GM12864 (cell line): ENCODE measurements around the gene HOXA1.
A peak's percentile ranks its signal among the peaks of the same experiment; 100 is the strongest.

Source experiments
- DNase-seq: peaks from one replicate; pipeline ENCODE4 v3.0.0-alpha.2; 2011; ENCODE audit warnings: low read depth
- H3K4me3 ChIP-seq: 2 replicates; pipeline ENCODE4 v1.5.1; 2011; ENCODE audit warnings: mild to moderate bottlenecking, low read depth, low read length, control low read depth
- CTCF ChIP-seq: IDR thresholded peaks from 2 replicates; pipeline ENCODE4 v1.5.1; 2011; ENCODE audit warnings: low read depth, mild to moderate bottlenecking, moderate library complexity, low read length, control low read depth, inconsistent platforms; ENCODE audit errors: missing control alignments

The HOXA1 gene

GRCh38 chr7:27095897-27096767 lies at the start of gene HOXA1:
HOXA1 (minus strand) TSS chr7:27096000; CDS start chr7:27095912, 88 bp downstream.
- no peak for TF ChIP-seq CTCF
- peak; percentile 53 for DNase-seq
- peak within 1 kb of the TSS; percentile 82 for H3K4me3 ChIP-seq

- no peak for TF ChIP-seq CTCF
- H3K4me3 ChIP-seq: no peak overlapping the region
- DNase-seq: no peak
Observed at GRCh38 chr7:27145165-27145913, 49.5 kb upstream of the HOXA1 start.

DNA sequence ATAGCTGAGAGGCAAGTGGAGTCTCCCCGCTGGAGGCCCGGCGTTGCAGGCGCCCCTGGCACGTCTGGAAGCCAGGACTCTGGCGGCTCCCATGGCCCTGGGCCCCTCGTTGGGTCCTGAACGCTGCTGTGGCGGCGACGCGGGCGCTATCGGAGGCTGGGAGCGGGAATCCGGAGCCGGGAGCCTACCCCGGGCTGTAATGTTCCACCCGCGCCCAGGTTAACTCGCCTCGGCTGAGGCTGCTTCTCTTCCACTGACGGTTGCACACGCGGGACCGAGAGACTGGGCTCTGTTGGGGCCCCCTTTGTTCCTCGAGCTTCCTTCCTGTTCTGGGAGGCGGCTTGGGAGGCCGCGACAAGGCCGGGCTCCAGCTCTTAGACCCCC lies 49.0 kb upstream of the HOXA1 start:
- no peak overlapping the region for H3K4me3 ChIP-seq
- DNase-seq: no peak
- TF ChIP-seq CTCF: no peak

DNA sequence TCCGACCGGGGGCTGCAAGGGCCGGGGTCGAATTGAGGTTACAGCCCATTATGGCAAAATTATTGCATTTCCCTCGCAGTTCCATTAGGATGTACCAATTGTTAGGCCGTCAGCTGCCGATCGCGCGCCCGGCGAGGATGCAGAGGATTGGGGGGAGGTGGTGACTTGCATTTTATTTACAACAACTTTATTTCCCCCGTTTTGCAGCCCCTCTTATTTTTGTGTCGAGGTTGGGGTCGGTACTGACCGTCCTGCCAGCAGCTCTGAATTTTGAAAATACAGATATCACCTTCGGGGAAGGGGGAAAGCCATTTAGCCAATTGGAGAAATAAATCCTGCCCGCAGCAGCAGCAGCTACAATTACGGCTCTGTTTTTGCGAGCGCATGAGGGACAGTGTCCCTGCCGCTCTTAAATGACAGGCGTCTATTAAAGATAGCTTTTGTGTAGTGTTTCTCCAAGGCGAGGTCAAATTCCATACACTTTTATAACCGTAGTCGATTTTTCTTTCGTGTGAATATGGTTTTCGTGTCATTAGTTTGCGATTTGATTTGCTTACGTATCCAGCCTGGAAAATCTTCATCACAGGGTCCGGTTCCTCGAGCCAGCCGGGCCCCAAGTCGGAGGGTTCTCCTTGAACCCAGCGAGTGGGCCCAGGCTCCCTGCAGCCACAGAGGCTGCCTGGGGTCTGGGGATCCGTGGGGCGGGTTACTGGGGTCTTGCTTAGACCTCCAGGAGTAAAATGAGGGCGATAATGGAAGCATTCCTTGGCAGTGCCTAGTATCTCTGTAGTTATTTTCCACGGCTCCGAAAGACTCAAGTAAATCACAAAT lies 48.4 kb upstream of the HOXA1 start:
- DNase-seq: no peak
- TF ChIP-seq CTCF: no peak
- no peak overlapping the region for H3K4me3 ChIP-seq

DNA sequence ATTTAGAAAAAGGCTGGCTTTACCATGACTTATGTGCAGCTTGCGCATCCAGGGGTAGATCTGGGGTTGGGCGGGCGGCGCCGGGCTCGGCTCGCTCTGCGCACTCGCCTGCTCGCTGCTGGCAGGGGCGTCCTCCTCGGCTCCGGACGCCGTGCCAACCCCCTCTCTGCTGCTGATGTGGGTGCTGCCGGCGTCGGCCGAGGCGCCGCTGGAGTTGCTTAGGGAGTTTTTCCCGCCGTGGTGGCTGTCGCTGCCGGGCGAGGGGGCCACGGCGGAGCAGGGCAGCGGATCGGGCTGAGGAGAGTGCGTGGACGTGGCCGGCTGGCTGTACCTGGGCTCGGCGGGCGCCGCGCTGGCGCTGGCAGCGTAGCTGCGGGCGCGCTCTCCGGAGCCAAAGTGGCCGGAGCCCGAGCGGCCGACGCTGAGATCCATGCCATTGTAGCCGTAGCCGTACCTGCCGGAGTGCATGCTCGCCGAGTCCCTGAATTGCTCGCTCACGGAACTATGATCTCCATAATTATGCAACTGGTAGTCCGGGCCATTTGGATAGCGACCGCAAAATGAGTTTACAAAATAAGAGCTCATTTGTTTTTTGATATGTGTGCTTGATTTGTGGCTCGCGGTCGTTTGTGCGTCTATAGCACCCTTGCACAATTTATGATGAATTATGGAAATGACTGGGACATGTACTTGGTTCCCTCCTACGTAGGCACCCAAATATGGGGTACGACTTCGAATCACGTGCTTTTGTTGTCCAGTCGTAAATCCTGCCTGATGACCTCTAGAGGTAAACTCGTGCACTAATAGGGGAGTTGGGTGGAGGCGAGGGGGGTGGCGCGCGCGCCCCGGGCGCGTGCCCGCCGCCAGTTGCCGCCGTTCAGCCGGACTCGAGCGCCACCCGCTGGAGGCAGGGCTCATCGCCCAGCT lies 47.5 kb upstream of the HOXA1 start, which contains the start of gene HOXA5:
TSS of gene HOXA5 (minus strand) at position 659 of the 927 bp plus-strand sequence. CDS start at position 585, 74 bp downstream.
- TF ChIP-seq CTCF: no peak
- H3K4me3 ChIP-seq: no peak within 1 kb of the TSS
- DNase-seq: no peak

GRCh38 chr7:27142580-27143022 lies 46.8 kb upstream of the HOXA1 start:
- no peak for DNase-seq

More at GRCh38 chr7:27142580-27143022, 46.8 kb upstream of the HOXA1 start:
- H3K4me3 ChIP-seq: no peak overlapping the region
- no peak for TF ChIP-seq CTCF
